ENCODE measurements around the gene MRAS.

Gene MRAS

DNA sequence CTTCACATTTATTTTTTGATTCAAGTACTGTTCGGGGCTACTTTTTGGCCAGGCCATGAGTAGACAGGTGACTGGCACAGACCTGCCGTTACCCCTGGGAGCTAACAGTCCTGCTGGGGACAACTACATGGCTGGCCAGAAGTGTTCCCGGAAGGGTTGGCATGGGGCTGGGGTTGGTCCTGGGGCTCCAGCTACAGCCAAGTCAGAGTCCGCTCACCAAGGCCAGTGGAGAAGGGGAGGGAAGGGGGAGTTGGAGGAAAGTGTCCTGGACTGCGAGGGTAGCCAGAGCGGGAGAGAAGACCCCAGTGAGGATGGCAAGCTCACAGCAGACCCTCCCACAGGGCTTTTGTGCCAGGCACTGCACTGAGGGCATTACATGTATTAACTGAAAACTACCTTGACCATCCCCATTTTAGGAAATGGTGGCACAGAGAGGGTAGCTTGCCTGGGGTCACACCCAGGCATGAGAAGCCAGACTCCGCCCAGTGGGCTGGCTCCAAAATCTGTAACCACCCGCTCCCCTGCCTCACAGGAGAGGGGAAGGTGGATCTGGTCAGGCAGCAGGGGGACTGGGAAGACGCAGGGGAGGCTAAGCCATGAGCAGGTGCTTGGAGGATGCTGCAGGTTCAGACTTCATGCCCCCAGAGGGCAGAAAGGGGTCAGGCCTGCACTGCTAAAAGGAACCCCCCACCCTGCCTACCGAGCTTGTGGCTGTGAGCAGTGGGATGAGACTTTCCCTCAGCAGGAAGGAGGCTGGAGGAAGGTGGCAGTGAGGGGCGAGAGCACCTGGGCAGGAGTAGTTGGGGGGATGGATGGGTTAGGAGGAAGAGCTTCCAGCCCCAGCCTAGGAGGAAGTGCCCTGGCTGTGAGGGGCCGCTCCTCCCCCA is 47.7 kb downstream of the MRAS start (continued):
- no peak for TF ChIP-seq ZNF19 (tag by site-specific recombination; IDR thresholded peaks at IDR 0.05; ENCODE audit: low read depth)

DNA sequence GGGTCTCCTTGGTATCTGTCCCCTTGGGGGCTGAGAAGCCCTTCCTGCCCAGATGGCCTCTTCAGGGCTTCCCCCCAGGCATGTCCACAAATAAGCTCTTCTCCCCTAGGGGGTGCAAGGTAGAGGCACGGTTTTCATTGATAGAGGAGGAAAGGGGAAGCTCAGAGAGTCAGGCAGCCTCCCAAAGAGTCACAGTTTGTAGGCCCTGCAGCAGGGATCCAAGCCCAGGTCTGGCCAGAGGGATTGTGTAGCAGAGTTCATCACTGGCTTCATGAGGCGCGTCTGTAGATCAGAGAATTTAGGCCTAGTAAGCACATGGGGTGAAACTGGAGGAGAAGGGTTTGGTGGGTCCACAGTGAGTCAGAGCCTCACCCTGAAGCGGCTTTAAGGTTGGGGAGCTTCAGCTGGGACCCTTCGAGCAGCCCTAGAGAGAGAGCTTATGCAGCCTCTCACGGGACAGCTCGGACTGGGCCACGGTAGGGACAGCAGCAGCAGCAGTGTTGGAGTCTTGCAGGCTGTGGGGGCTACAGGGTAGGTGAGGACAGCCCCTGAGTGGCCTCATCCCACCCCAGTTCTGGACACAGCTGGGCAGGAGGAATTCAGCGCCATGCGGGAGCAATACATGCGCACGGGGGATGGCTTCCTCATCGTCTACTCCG is 48.5 kb downstream of the MRAS start:
- POLR2A ChIA-PET: no interaction called here
- TF ChIP-seq ZNF701 (tag by site-specific recombination; IDR thresholded peaks at IDR 0.05) (no peak), MEIS1 (CRISPR knock-in tag; IDR thresholded peaks at IDR 0.05; ENCODE audit: borderline replicate concordance) (no peak), ZNF449 (tag by site-specific recombination; IDR thresholded peaks at IDR 0.05) (no peak), ZNF354C (tag by site-specific recombination; IDR thresholded peaks at IDR 0.05; ENCODE audit: borderline replicate concordance, low read depth) (no peak), OVOL3 (tag by site-specific recombination; IDR thresholded peaks at IDR 0.05) (no peak), ZNF555 (tag by site-specific recombination; conservative IDR thresholded peaks at IDR 0.05) (no peak), ZFP69B (tag by site-specific recombination; IDR thresholded peaks at IDR 0.05) (no peak), KLF7 (tag by site-specific recombination; IDR thresholded peaks at IDR 0.05; ENCODE audit: borderline replicate concordance) (no peak), ZNF239 (tag by site-specific recombination; IDR thresholded peaks at IDR 0.05) (no peak)
- H3K27ac ChIP-seq (ENCODE audit: extremely low read depth, low read depth, low read length): no peak overlapping the region
- no peaks in the 10 kb centered on the region for H3K4me1 ChIP-seq (ENCODE audit: control insufficient read depth, insufficient read depth, low read length)
- H3K4me3 ChIP-seq (ENCODE audit: low read depth, low read length): no peak overlapping the region
- peaks cover 0 to 9% of the 10 kb centered on the region in 2 experiments; a peak in 1 of 3 replicates for H3K36me3 ChIP-seq (ENCODE audit: control insufficient read depth in 2 of 2, insufficient read depth in 1 of 2, low read length in 2 of 2)
- CTCF ChIA-PET: interaction anchor here (0.6 kb wide), 1 partner anchor 21 kb away, joined by 3 read pairs; no protein-coding TSS in a partner anchor
- H3K9me3 ChIP-seq (ENCODE audit: control insufficient read depth, insufficient read depth, low read depth, low read length): no peaks in the 10 kb centered on the region

DNA sequence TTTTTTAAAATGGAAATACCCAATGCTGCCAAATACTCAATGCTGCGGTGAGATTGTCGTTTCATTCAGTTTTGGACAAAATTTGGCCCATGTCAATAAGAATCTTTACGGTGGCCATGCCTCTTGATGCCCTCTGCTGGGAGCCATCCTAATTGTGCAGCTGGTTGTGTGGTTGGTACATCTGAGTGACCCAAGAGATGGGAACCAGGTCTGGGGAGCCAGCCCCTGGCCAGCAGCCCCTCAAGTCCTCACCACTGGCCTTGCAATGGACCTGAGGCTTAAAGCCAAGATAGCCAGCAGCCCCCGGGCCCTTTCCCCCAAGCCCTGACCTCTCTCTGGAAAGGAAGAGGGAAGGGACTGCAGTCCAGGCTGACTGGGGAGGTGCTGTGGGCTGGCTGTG is 49.6 kb downstream of the MRAS start:
- Histone ChIP-seq H3K9me3 (ENCODE audit: control insufficient read depth, insufficient read depth, low read depth, low read length) (no peaks in the 10 kb centered on the region), H3K4me1 (ENCODE audit: control insufficient read depth, insufficient read depth, low read length) (no peaks in the 10 kb centered on the region), H3K4me3 (ENCODE audit: low read depth, low read length) (no peak overlapping the region), H3K36me3 (ENCODE audit: control insufficient read depth in 2 of 2, insufficient read depth in 1 of 2, low read length in 2 of 2) (peaks cover 0 to 11% of the 10 kb centered on the region in 2 experiments; a peak in 1 of 3 replicates), H3K27ac (ENCODE audit: extremely low read depth, low read depth, low read length) (no peak overlapping the region)
- CTCF ChIA-PET: interaction anchor here (0.7 kb wide), 1 partner anchor 238 kb away, joined by 3 read pairs; no protein-coding TSS in a partner anchor
- TF ChIP-seq ZNF394 (tag by site-specific recombination; IDR thresholded peaks at IDR 0.05; ENCODE audit: borderline replicate concordance) (no peak), ZNF2 (tag by site-specific recombination; IDR thresholded peaks at IDR 0.05) (no peak), ELK4 (IDR thresholded peaks at IDR 0.05; ENCODE audit: borderline replicate concordance, low read depth, low read length) (no peak)
- POLR2A ChIA-PET: no interaction called here

DNA sequence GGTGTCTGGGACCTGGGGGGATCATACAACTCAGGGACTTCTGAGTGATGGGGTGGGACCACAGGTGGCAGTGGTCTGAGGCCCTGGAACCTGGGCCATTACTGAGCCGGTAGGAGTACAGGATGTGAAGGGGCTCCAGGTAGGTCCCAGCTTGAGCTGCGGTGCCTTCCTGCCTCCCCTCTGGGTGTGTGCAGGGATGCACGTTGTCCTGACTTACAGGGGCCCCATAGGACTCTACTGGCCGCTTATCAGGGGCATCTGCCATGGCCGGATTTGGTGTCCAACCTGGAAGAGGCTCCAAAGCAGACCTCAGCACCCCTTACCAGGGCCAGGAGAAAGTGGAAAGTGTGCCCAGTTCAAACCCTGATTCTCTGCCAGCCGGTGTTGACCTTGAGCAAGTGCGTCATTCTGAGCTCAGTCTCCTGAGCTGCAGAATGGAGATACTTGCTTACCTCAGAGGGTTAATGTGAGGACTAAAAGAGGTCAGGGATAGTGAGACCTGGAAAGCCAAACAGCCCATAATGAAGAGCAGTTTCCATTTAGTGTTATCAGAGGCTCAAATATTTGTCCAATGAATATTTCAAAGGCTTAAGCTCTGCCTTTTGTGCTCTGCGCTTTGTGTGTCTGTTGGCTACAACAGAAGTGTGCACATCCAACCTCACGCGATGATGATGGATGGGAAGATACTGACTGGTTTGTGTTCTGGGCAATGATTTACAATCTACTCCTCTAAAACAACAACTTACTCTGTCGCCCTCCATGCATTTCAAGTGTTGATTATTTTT is 50.6 kb downstream of the MRAS start:
- Histone ChIP-seq H3K4me1 (ENCODE audit: control insufficient read depth, insufficient read depth, low read length) (no peaks in the 10 kb centered on the region), H3K4me3 (ENCODE audit: low read depth, low read length) (no peak overlapping the region), H3K9me3 (ENCODE audit: control insufficient read depth, insufficient read depth, low read depth, low read length) (no peaks in the 10 kb centered on the region), H3K27ac (ENCODE audit: extremely low read depth, low read depth, low read length) (no peak overlapping the region), H3K36me3 (ENCODE audit: control insufficient read depth in 2 of 2, insufficient read depth in 1 of 2, low read length in 2 of 2) (peaks cover 0 to 19% of the 10 kb centered on the region in 2 experiments; a peak in 1 of 3 replicates)
- CTCF ChIA-PET: interaction anchor here (1.0 kb wide), 1 partner anchor 129 kb away, joined by 4 read pairs; no protein-coding TSS in a partner anchor
- POLR2A ChIA-PET: no interaction called here
- no peak for TF ChIP-seq ZNF223 (tag by site-specific recombination; IDR thresholded peaks at IDR 0.05)
- no peak for TF ChIP-seq ZNF132 (tag by site-specific recombination; IDR thresholded peaks at IDR 0.05; ENCODE audit: borderline replicate concordance)
- TF ChIP-seq ZNF155 (tag by site-specific recombination; IDR thresholded peaks at IDR 0.05): no peak
- no peak for TF ChIP-seq ZNF664 (tag by site-specific recombination; IDR thresholded peaks at IDR 0.05)
- TF ChIP-seq YY2 (tag by site-specific recombination; IDR thresholded peaks at IDR 0.05): no peak
- TF ChIP-seq ZNF585B (tag by site-specific recombination; IDR thresholded peaks at IDR 0.05): no peak
- TF ChIP-seq ZNF37A (tag by site-specific recombination; IDR thresholded peaks at IDR 0.05): no peak
- TF ChIP-seq ZNF544 (tag by site-specific recombination; IDR thresholded peaks at IDR 0.05): no peak
- TF ChIP-seq ZNF174 (tag by site-specific recombination; IDR thresholded peaks at IDR 0.05): no peak
- TF ChIP-seq ZBTB8A (tag by site-specific recombination; IDR thresholded peaks at IDR 0.05): no peak
- TF ChIP-seq ZSCAN23 (tag by site-specific recombination; IDR thresholded peaks at IDR 0.05): no peak
- TF ChIP-seq ZEB2 (tag by site-specific recombination; IDR thresholded peaks at IDR 0.05): no peak
- no peak for TF ChIP-seq ZNF776 (tag by site-specific recombination; IDR thresholded peaks at IDR 0.05; ENCODE audit: borderline replicate concordance)

All from HEK293 (cell line).